ENCODE results near the gene PDCD2L. TPM values are rescaled to one million over a fixed set of nuclear protein-coding genes. Genes with fewer than 3 reads are reported as not detected.
"Not testable (repeated sequence)": the region's sequence is repeated elsewhere in the genome, so short reads cannot be mapped to it uniquely, and the experiment has no call there.

Gene PDCD2L
- total RNA-seq, 4 donors from 2014 or later, result 8.6 to 14.8 (median 12.5) TPM

- TF ChIP-seq POLR2A (IDR thresholded peaks at IDR 0.05; ENCODE audit: low read depth) (no peak), EP300 (IDR thresholded peaks at IDR 0.05) (no peak), CTCF (IDR thresholded peaks at IDR 0.05) (no peak), POLR2AphosphoS5 (IDR thresholded peaks at IDR 0.05) (no peak)
- intact Hi-C loops (cut with DNase I), result no loop called here
- Histone ChIP-seq H3K36me3 (peaks cover 35 to 95% (median 81%) of the 10 kb centered on the region in 4 donors), H3K27me3 (no peaks in the 10 kb centered on the region), H3K4me1 (no peaks in the 10 kb centered on the region), H3K4me3 (no peak overlapping the region), H3K27ac (replicated peaks in 1 of 4) (no peak overlapping the region), H3K9me3 (no peaks in the 10 kb centered on the region)
- WGBS, result 81% methylated on average over 2 of the region's 2 CpGs
- DNase-seq (ENCODE audit: extremely low spot score), result no peak
These were observed 49.9 kb downstream of the PDCD2L start for GRCh38 chr19:34454091-34454490.

GRCh38 chr19:34454685-34455084 lies 50.5 kb downstream of the PDCD2L start:
- peaks cover 41 to 95% (median 82%) of the 10 kb centered on the region in 4 donors for H3K36me3 ChIP-seq
- 85% methylated on average over 3 of the region's 3 CpGs for WGBS

GRCh38 chr19:34455783-34456480 lies 51.7 kb downstream of the PDCD2L start:
- H3K9me3 ChIP-seq; DNase-seq (ENCODE audit: extremely low spot score); H3K27ac ChIP-seq (replicated peaks in 1 of 4); intact Hi-C loops (cut with DNase I); H3K4me3 ChIP-seq; H3K27me3 ChIP-seq: not testable (repeated sequence)
- 88% methylated on average over 15 of the region's 17 CpGs for whole genome bisulfite sequencing
- Histone ChIP-seq H3K36me3 (peaks cover 52 to 95% (median 83%) of the 10 kb centered on the region in 4 donors), H3K4me1 (peaks cover 0 to 16% (median 2%) of the 10 kb centered on the region in 4 donors)

More at GRCh38 chr19:34454685-34455084, 50.5 kb downstream of the PDCD2L start:
- Histone ChIP-seq H3K9me3 (no peaks in the 10 kb centered on the region), H3K4me3 (no peak overlapping the region), H3K4me1 (peaks cover 0 to 5% (median 0%) of the 10 kb centered on the region in 4 donors), H3K27me3 (no peaks in the 10 kb centered on the region), H3K27ac (replicated peaks in 1 of 4) (no peak overlapping the region)
- intact Hi-C loops (cut with DNase I), result no loop called here
- DNase-seq (ENCODE audit: extremely low spot score), result no peak
- TF ChIP-seq POLR2A (IDR thresholded peaks at IDR 0.05; ENCODE audit: low read depth) (no peak), POLR2AphosphoS5 (IDR thresholded peaks at IDR 0.05) (no peak), CTCF (IDR thresholded peaks at IDR 0.05) (no peak), EP300 (IDR thresholded peaks at IDR 0.05) (no peak)

- peaks cover 0 to 29% (median 3%) of the 10 kb centered on the region in 4 donors for H3K4me1 ChIP-seq
- 70% methylated on average over 4 of the region's 4 CpGs for WGBS
- H3K27me3 ChIP-seq, result no peaks in the 10 kb centered on the region
- DNase-seq (ENCODE audit: extremely low spot score), result no peak
- no peak for TF ChIP-seq EP300 (IDR thresholded peaks at IDR 0.05)
- intact Hi-C loops (cut with DNase I), result no loop called here
- H3K4me3 ChIP-seq, result no peak overlapping the region
- H3K9me3 ChIP-seq, result no peaks in the 10 kb centered on the region
- no peak overlapping the region for H3K27ac ChIP-seq (replicated peaks in 1 of 4)
- H3K36me3 ChIP-seq, result peaks cover 56 to 95% (median 84%) of the 10 kb centered on the region in 4 donors
These were observed 53.2 kb downstream of the PDCD2L start for GRCh38 chr19:34457446-34457845.

- TF ChIP-seq CTCF (IDR thresholded peaks at IDR 0.05) (no peak), EP300 (IDR thresholded peaks at IDR 0.05) (no peak), POLR2A (IDR thresholded peaks at IDR 0.05; ENCODE audit: low read depth) (no peak), POLR2AphosphoS5 (IDR thresholded peaks at IDR 0.05) (no peak)
- intact Hi-C loops (cut with DNase I), result no loop called here
- Histone ChIP-seq H3K9me3 (no peaks in the 10 kb centered on the region), H3K27me3 (no peaks in the 10 kb centered on the region), H3K4me3 (no peak overlapping the region), H3K4me1 (peaks cover 0 to 29% (median 3%) of the 10 kb centered on the region in 4 donors), H3K36me3 (peaks cover 56 to 95% (median 85%) of the 10 kb centered on the region in 4 donors), H3K27ac (replicated peaks in 1 of 4) (no peak overlapping the region)
- WGBS, result 88% methylated on average over 5 of the region's 5 CpGs
- no peak for DNase-seq (ENCODE audit: extremely low spot score)
These were observed 54.5 kb downstream of the PDCD2L start for GRCh38 chr19:34458677-34459076.

Measured in esophagus muscularis mucosa (tissue), 4 donors.